Fibroblast of skin of abdomen (primary cell): ENCODE data around the gene FLVCR2.

ENCODE experiments used
- DNase-seq: peaks from one replicate; pipeline ENCODE4 v3.0.0-alpha.2; 2013

FLVCR2 gene

GRCh38 chr14:75554482-75554881 lies 23.9 kb upstream of the FLVCR2 start:
- DNase-seq: peak; percentile 28

- DNase-seq: no peak
These were observed 20.0 kb upstream of the FLVCR2 start for GRCh38 chr14:75558440-75558839.

- no peak for DNase-seq
These were observed 19.4 kb upstream of the FLVCR2 start for GRCh38 chr14:75559045-75559444.

- peak; percentile 43 for DNase-seq
These were observed 18.8 kb upstream of the FLVCR2 start for GRCh38 chr14:75559451-75560222.

GRCh38 chr14:75561013-75561432 lies 17.4 kb upstream of the FLVCR2 start:
- DNase-seq: peak; percentile 50

GRCh38 chr14:75562089-75562488 lies 16.3 kb upstream of the FLVCR2 start:
- no peak for DNase-seq

GRCh38 chr14:75562489-75562888 lies 15.9 kb upstream of the FLVCR2 start:
- DNase-seq: no peak

GRCh38 chr14:75563931-75564330 lies 14.5 kb upstream of the FLVCR2 start:
- DNase-seq: no peak

- DNase-seq: no peak
These were observed 13.4 kb upstream of the FLVCR2 start for GRCh38 chr14:75565056-75565455.

- no peak for DNase-seq
These were observed 12.1 kb upstream of the FLVCR2 start for GRCh38 chr14:75566321-75566720.

- DNase-seq: no peak
These were observed 11.7 kb upstream of the FLVCR2 start for GRCh38 chr14:75566752-75567151.

- no peak for DNase-seq
These were observed 10.3 kb upstream of the FLVCR2 start for GRCh38 chr14:75568140-75568539.

- no peak for DNase-seq
These were observed 9.6 kb upstream of the FLVCR2 start for GRCh38 chr14:75568791-75569190.

GRCh38 chr14:75570797-75571196 lies 7.6 kb upstream of the FLVCR2 start:
- DNase-seq: no peak

GRCh38 chr14:75572104-75572503 lies 6.3 kb upstream of the FLVCR2 start:
- no peak for DNase-seq

GRCh38 chr14:75577090-75577489 lies 1.3 kb upstream of the FLVCR2 start:
- DNase-seq: no peak

GRCh38 chr14:75577729-75578101 lies 705 bp upstream of the FLVCR2 start:
- peak; percentile 68 for DNase-seq

- DNase-seq: peak; percentile 4
These were observed 442 bp downstream of the FLVCR2 start for GRCh38 chr14:75578786-75579337.

GRCh38 chr14:75579338-75579864 lies 981 bp downstream of the FLVCR2 start:
- DNase-seq: no peak

- DNase-seq: no peak
These were observed 1.5 kb downstream of the FLVCR2 start for GRCh38 chr14:75579882-75580281.

- no peak for DNase-seq
These were observed 9.0 kb downstream of the FLVCR2 start for GRCh38 chr14:75587388-75587787.

GRCh38 chr14:75589931-75590330 lies 11.5 kb downstream of the FLVCR2 start:
- DNase-seq: no peak

GRCh38 chr14:75591331-75591946 lies 13.0 kb downstream of the FLVCR2 start:
- DNase-seq: no peak
